SIG-M5 treated with dmso at 0.1 percent for 504 hours (cell line): ENCODE results near the gene GJA10.
"Not testable (repeated sequence)": the region's sequence is repeated elsewhere in the genome, so short reads cannot be mapped to it uniquely, and the experiment has no call there.

ENCODE experiments used
- DNase-seq: peaks from one replicate; lab custom pipeline; 2025; ENCODE audit not compliant: unreplicated experiment; lab: John Stamatoyannopoulos, UW

GJA10 gene

DNA sequence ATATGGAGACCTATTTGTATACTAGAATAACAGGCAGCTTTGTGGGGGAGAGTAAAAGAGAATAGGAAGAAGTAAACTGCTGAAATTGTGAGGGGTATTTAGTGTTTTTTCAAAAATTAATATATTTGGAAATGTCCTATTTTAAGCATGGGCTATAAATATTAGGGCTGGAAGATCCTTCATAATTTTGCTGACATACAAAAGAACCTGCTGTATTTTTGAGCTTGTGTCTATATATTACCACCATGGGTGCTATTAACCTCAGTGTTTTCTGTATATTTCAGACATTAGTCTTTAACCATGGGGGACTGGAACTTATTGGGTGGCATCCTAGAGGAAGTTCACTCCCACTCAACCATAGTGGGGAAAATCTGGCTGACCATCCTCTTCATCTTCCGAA is at the start of gene GJA10:
Gene GJA10 (plus strand): TSS at position 301 of the 400 bp plus-strand sequence. CDS start 0 bp downstream, at position 301.
- no peak for DNase-seq

GRCh38 chr6:89847513-89847912 is 46.8 kb upstream of the GJA10 start:
- DNase-seq = not testable (repeated sequence)

- no peak for DNase-seq
Observed at GRCh38 chr6:89853068-89853467, 41.2 kb upstream of the GJA10 start.

DNA sequence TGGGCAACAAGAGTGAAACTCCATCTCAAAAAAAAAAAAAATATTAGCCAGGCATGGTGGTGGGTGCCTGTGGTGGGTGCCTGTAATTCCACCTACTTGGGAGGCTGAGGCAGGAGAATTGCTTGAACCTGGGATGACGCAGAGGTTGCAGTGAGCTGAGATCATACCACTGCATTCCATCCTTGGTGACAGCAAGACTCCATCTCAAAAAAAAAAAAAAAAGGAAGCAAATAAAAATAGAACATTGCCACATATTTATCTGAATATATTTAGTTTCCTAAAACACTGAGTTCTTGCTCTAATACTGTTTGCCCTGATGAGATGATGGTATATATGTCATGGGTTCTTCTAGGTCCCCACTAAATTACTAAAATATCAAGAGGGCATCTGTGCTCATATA is 36.2 kb upstream of the GJA10 start:
- DNase-seq = no peak

DNA sequence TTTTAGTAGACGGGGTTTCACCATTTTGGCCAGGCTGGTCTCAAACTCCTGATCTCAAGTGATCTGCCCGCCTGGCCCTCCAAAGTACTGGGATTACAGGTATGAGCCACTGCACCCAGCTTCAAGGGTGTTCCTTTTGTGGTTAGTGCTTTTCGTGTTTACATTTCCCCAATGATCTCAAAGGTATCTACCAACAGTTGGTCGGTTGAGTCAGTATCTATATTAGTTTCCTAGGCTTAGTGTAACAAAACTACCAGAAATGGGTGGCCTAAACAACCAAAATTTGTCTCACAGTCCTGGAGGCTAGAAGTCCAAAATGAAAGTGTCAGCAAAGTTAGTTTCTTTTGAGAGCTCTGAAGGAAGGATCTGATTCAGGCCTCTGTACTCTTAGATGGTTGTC is 34.5 kb upstream of the GJA10 start:
- no peak for DNase-seq

DNA sequence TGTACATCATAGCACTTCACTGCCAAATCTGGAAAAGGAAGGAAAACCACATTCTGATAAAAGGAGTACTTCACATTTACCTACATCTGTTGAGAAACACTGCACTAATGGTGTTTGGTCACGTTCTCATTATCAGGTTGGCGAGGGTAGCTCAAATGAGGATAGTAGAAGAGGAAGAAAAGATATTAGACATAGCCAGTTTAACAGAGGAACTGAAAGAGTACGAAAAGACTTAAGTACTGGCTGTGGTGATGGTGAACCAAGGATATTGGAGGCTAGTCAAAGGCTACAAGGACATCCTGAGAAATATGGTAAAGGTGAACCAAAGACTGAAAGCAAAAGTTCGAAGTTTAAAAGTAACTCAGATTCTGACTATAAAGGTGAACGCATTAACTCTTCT is 32.0 kb upstream of the GJA10 start:
- no peak for DNase-seq

GRCh38 chr6:89862698-89863097 is 31.6 kb upstream of the GJA10 start:
- no peak for DNase-seq

- no peak for DNase-seq
Observed at GRCh38 chr6:89866024-89866678, 28.1 kb upstream of the GJA10 start.

DNA sequence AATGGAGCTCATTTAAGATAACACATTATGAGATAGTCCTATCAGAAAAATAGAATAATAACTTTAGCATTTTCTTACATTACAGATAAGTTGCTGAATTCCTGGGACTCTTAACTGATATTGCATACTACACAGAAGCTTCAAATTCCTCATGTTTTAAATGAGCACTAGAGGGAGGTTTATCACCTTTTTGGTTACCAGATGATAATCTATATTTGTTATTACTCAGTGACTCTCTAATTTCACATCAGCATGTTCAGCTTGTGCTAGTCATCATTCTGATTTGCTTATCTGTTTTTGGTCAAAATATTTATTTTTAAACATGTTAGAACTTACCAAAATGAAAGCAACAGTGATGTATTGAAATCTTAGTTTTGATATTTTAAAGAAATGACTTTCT is 20.5 kb upstream of the GJA10 start:
- no peak for DNase-seq

- no peak for DNase-seq
Observed at GRCh38 chr6:89874438-89874837, 19.8 kb upstream of the GJA10 start.

DNA sequence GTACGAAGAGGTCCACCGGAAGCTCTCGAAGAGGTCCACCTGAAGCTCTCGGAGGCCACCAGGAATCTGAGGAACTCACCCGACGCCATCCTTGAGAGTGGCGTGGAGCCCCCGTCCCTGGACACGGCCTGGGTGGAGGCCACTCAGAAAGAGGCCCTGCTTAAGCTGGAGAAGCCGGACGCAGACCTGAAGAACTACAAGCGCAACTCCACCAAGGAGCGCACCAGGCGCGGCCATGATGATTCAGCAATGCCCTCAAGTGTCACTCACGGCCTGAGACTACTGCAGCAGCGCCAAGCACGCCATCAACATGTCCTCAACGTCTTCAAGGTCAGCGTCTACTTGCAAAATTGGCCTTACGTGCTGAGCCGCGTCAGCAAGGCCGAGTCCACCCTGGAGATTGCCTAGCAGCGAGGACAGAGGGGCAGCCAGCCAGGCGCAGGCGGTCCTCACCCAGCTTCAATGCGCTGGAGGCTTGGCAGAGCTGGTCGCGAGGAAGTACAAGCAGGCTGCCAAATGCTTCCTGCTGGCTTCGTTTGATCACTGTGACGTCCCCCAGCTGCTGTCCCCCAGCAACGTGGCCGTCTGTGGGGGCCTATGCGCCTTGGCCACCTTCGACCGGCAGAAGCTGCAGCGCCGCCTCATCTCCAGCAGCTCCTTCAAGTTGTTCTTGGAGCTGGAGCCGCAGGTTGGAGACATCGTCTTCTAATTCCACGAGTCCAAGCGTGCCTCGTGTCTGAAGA is 7.7 kb upstream of the GJA10 start:
- no peak for DNase-seq

DNA sequence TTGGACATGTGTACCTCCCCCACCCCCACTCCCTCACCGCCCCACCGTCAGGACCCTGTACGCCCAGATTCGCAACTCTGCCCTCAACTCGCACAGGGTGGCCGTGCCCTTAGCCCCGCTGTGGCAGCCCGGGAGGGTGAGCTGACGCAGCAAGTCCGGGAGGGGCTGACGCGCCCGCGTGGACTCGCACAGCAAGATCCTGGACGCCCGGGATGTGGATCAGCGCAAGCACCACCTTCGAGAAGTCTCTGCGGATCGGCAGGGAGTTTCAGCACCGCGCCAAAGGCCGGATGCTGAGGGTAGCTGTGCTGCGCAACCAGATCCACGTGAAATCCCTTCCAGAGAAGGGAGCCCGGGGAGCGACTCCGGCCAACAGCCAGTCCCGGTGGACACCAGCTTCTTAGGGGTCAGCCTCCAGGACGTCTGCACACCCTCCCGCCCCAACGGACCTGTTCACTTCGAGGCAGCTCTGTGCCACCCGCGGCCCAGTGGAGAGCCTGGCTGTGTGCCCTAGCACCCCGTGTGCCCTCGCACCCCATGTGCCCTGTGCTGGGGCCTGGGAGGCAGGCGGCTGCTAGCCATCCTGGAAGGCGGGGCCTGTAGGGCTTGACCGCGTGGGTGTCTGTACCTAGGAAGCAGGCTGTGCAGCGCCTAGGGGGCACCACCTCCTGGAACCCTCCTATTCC is 6.7 kb upstream of the GJA10 start:
- no peak for DNase-seq

- no peak for DNase-seq
Observed at GRCh38 chr6:89888138-89888514, 6.1 kb upstream of the GJA10 start.

DNA sequence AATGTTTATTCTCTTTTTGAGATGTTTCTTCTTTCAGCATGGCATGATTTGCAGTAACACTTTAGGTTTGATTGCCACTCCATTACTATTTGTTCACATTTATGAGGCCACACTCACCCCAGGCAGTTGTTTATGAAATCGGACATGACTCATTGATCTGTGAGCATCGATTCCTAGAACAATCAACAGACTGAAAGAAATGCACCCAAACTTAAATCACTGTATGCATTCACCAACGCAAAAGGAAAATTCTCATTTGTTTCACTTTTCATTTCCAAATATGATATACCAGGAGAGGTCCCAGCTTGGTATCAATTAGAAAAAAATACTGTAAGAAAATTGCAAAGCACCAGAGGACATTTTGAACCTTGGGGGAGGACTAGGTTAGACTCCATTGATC is 5.4 kb upstream of the GJA10 start:
- no peak for DNase-seq

GRCh38 chr6:89890845-89891528 is 3.3 kb upstream of the GJA10 start:
- DNase-seq = not testable (repeated sequence)

- DNase-seq = not testable (repeated sequence)
Observed at GRCh38 chr6:89892577-89892976, 1.7 kb upstream of the GJA10 start.

GRCh38 chr6:89895276-89895874 is 1.1 kb downstream of the GJA10 start:
- no peak for DNase-seq

GRCh38 chr6:89910001-89910901 is 16.0 kb downstream of the GJA10 start:
- not testable (repeated sequence) for DNase-seq

DNA sequence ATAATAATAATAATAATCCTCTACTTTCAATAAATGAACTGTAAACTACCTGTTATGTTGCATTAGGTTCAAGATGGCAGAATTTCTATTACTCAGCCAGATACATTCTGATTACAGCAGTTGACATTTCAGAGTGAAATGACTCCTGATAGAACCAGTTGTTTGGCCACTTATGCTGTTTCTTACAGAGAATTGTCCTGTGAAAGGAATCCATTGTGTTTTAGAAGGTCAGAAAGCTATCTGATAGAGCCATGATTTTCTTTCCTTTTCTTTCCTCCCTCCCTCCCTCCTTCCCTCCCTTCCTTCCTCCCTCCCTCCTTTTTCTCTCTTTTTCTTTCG is 16.6 kb downstream of the GJA10 start:
- DNase-seq = no peak
